CD4-positive, alpha-beta T cell treated with Interferon gamma for 1 hour (primary cell): Measurements from ENCODE around the gene TMEM198.

ENCODE experiments used
- DNase-seq: peaks from one replicate; pipeline ENCODE4 v3.0.0-alpha.2; 2020

Gene TMEM198

GRCh38 chr2:219545943-219546352, 2.1 kb downstream of the TMEM198 start:
- DNase-seq = no peak

- DNase-seq = no peak
These were observed 3.8 kb downstream of the TMEM198 start for GRCh38 chr2:219547621-219548020.

GRCh38 chr2:219548990-219549389, 5.2 kb downstream of the TMEM198 start:
- no peak for DNase-seq

GRCh38 chr2:219549619-219550018, 5.8 kb downstream of the TMEM198 start:
- DNase-seq = no peak

GRCh38 chr2:219551441-219552381, 7.9 kb downstream of the TMEM198 start:
- no peak for DNase-seq

- peak; percentile 79 for DNase-seq
These were observed 8.7 kb downstream of the TMEM198 start for GRCh38 chr2:219552382-219553167.

- DNase-seq = no peak
These were observed 9.3 kb downstream of the TMEM198 start for GRCh38 chr2:219553168-219553417.

- no peak for DNase-seq
These were observed 9.7 kb downstream of the TMEM198 start for GRCh38 chr2:219553463-219553963.

GRCh38 chr2:219554350-219554749, 10.5 kb downstream of the TMEM198 start:
- DNase-seq = no peak

- DNase-seq = no peak
These were observed 12.1 kb downstream of the TMEM198 start for GRCh38 chr2:219555956-219556355.

GRCh38 chr2:219556413-219556812, 12.6 kb downstream of the TMEM198 start:
- DNase-seq = no peak

GRCh38 chr2:219557320-219557719, 13.5 kb downstream of the TMEM198 start:
- DNase-seq = no peak

- DNase-seq = no peak
These were observed 14.3 kb downstream of the TMEM198 start for GRCh38 chr2:219557791-219558785.

GRCh38 chr2:219559156-219559915, 15.5 kb downstream of the TMEM198 start:
- no peak for DNase-seq

GRCh38 chr2:219560037-219560892, 16.4 kb downstream of the TMEM198 start:
- DNase-seq = no peak

GRCh38 chr2:219560893-219561178, 17.0 kb downstream of the TMEM198 start:
- no peak for DNase-seq

GRCh38 chr2:219561179-219562048, 17.6 kb downstream of the TMEM198 start:
- DNase-seq = no peak

- DNase-seq = no peak
These were observed 18.5 kb downstream of the TMEM198 start for GRCh38 chr2:219562049-219563020.
